Measurements from ENCODE around the gene ST8SIA2. TPM values are rescaled to one million over a fixed set of nuclear protein-coding genes. Genes with fewer than 3 reads are reported as not detected.

Gene ST8SIA2
- not detected in 2 replicates for total RNA-seq (2013; cell fraction: nucleolus; rRNA removed)
- total RNA-seq (2014; rRNA removed) (not detected in 2 replicates), total RNA-seq (2014; rRNA removed; fragmentation: Illumina TruSeq; extraction: Trizol) (not detected in 2 replicates), total RNA-seq (2021) (not detected in 2 replicates), polyA plus RNA-seq (2011; rRNA removed) (not detected in 2 replicates), polyA plus RNA-seq (2014; fragmentation: Illumina TruSeq; extraction: Trizol) (not detected in 2 replicates), polyA plus RNA-seq (2014; fragmentation: Nextera tagmentation; extraction: Ambion mirVana) (not detected), polyA plus RNA-seq (2014; rRNA removed) (not detected in 2 replicates), polyA plus RNA-seq (2016; fragmentation: Nextera tagmentation; extraction: Ambion mirVana) (not detected), polyA minus RNA-seq (2011; rRNA and poly(A)+ RNA removed) (not detected in 2 replicates), Bru-seq, nascent RNA (not detected), BruChase-seq, experiment 1, labeled RNA remaining after a 6-hour chase (not detected), BruChase-seq, experiment 2, labeled RNA remaining after a 2-hour chase (not detected)
- not detected for polyA plus RNA-seq (2011; ENCODE audit: low read depth)
- not detected in 2 replicates for polyA plus RNA-seq (2011; cell fraction: cytosol; rRNA removed)
- polyA plus RNA-seq (2011; cell fraction: nucleus; rRNA removed) = not detected in 2 replicates
- polyA plus RNA-seq (2012) = not detected in 2 replicates
- polyA minus RNA-seq (2011; cell fraction: cytosol; rRNA and poly(A)+ RNA removed) = not detected in 2 replicates
- polyA minus RNA-seq (2011; cell fraction: nucleus; rRNA and poly(A)+ RNA removed) = not detected in 2 replicates
- long read RNA-seq, experiment 1 = 0 reads
- long read RNA-seq, experiment 2 = 0 reads

- CTCF ChIA-PET = interaction anchor here (0.6 kb wide), 1 partner anchor 296 kb away, joined by 3 read pairs; no protein-coding TSS in a partner anchor
- POLR2A ChIA-PET = no interaction called here
- RAD21 ChIA-PET (ENCODE audit: unreplicated experiment) = no interaction called here
- Histone ChIP-seq H4K20me1 (ENCODE audit: control insufficient read depth, insufficient read depth) (no peaks in the 10 kb centered on the region; the same call in 1 of the 2 replicates), H3K9me3 (replicated peaks; ENCODE audit: control insufficient read depth, insufficient read depth, low read length) (no peaks in the 10 kb centered on the region), H3K4me2 (ENCODE audit: control insufficient read depth, insufficient read depth) (no peak within 1 kb of the TSS), H2AFZ (ENCODE audit: control insufficient read depth, low read depth, low read length) (no peak within 1 kb of the TSS), H3K27me3 (replicated peaks in 1 of 2; ENCODE audit: control insufficient read depth in 2 of 2, insufficient read depth in 2 of 2, low read length in 1 of 2) (peaks cover 22% of the 10 kb centered on the region in 2 experiments), H3K27ac (ENCODE audit: control insufficient read depth, insufficient read depth) (no peak within 1 kb of the TSS), H3K4me1 (ENCODE audit: control insufficient read depth, insufficient read depth, low read length) (no peaks in the 10 kb centered on the region), H3K36me3 (ENCODE audit: control insufficient read depth in 2 of 2, insufficient read depth in 2 of 2, low read length in 1 of 2) (no peaks in the 10 kb centered on the region), H3K4me3 (no peak within 1 kb of the TSS), H3K79me2 (ENCODE audit: control insufficient read depth, insufficient read depth, low read length) (no peaks in the 10 kb centered on the region), H3K9ac (ENCODE audit: control insufficient read depth, insufficient read depth, low read length) (no peak within 1 kb of the TSS)
- FAIRE-seq (no peak), ATAC-seq (no peak), DNase-seq (ENCODE audit: low read depth, low spot score) (no peak)
- 4% methylated on average over 51 of the region's 78 CpGs for WGBS (ENCODE audit: insufficient coverage, insufficient replicate concordance, low lambda C conversion rate, missing lambda C conversion rate)
- intact Hi-C loops (cut with micrococcal nuclease; ENCODE audit: unreplicated experiment) (no loop called here), in situ Hi-C loops (cut with MboI) (no loop called here)
- no TSS peak for BruUV-seq (replicated peaks)
- SMC1A ChIA-PET (ENCODE audit: uncharacterized antibody, unreplicated experiment) = no interaction called here
- TF ChIP-seq HDGF (IDR thresholded peaks at IDR 0.05) (no peak), KDM1A (IDR thresholded peaks at IDR 0.05; ENCODE audit: borderline replicate concordance) (no peak), GABPA (IDR thresholded peaks at IDR 0.05; ENCODE audit: low read depth) (no peak), BCLAF1 (IDR thresholded peaks at IDR 0.05) (no peak), SMAD5 (IDR thresholded peaks at IDR 0.05; ENCODE audit: low read depth) (no peak), HSF1 (IDR thresholded peaks at IDR 0.05; ENCODE audit: low read depth, low read length) (no peak), CTCF (IDR thresholded peaks at IDR 0.05 in 2 of 3, conservative IDR thresholded peaks at IDR 0.05 in 1 of 3; ENCODE audit: control insufficient read depth in 2 of 3, extremely low read depth in 1 of 3, insufficient read depth in 1 of 3, low read depth in 3 of 3, low read length in 3 of 3) (no peak), RELB (IDR thresholded peaks at IDR 0.05; ENCODE audit: low read depth) (no peak), HDAC6 (IDR thresholded peaks at IDR 0.05; ENCODE audit: unreplicated experiment) (no peak)
Observed at GRCh38 chr15:92393071-92393979, at the start of gene ST8SIA2. Gene ST8SIA2, plus strand, starts transcription at chr15:92393881. Its CDS starts 184 bp downstream, at chr15:92394065.
